HG02763 (cell line): ENCODE results near the gene TET3.
A peak's percentile ranks its signal among the peaks of the same experiment; 100 is the strongest.

Experiments used
- ATAC-seq: cut with Tn5 transposase; IDR thresholded peaks from one replicate; pipeline ENCODE4 v1.9.1; 2021; ENCODE audit warnings: mild to moderate bottlenecking, moderate library complexity; ENCODE audit not compliant: unreplicated experiment

TET3 gene

DNA sequence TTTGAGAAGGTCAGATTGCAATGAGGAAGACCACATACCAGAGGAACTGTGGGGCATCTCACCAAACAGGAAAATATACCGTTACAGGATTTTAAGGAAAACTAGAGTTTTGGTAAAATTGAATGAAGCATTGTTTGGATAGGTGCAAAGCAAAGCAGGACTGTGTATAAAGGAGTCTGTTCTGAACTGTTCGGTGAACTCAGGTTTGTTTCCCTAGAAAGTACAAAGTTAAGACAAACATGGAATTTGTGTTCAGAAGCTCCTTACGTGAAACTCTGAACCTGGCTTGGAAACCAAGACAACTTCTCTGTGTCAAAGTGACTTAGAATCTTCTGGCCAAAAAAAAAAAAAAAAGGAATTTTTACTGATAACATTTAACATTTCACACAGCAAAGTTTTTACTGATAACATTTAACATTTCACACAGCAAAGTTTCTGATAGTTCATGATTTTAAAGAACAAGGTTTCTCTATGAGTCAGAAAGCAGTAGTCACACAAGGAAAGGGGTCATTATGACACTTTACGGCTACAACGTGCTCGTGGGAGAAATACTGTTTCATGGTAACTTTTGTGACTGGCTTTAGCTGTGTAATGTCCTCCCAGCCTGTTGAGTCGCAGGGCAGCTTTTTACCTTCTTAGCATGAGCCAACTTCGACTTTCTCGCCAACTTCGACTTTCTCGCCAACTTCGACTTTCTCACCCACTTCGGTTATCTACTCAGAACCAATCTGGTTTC is 21.2 kb upstream of the TET3 start:
- peak; percentile 54 for ATAC-seq

DNA sequence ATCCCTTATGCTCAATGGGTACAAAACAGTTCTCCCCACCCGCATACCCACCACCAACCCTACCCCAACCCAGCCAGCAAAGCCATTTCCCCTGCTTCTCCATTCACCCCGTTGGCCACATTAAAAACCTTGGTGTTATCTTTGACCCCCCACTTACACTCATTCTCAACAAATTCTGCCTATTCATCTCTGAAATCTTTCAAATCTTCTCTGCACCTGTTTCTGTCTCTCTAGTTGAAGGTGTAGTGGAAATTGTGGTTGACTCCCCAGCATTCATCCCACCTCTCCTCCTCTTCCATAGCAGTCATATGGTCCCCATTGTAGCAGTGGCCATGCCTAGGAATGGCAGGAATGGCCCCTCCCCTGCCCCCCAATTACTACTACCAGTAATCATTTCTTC is 20.5 kb upstream of the TET3 start:
- ATAC-seq: no peak

DNA sequence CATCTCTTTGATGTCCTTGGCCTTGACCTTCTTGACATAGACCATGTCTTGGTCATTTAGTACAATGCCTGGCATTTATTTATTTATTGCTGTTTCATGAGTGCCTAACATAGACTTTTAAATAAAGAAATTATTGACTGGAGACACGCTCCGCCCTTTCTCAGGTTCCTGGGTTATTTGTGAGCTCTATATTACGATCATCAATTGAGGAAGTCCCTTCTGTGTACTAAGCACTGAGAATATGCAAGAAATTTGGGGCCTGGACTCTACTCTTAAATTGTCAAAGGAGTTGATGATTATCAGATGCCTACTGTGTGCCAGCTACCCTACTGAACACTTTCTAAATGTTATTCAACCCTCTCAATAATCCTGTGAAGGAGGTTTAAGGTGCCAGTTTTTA is 19.7 kb upstream of the TET3 start:
- no peak for ATAC-seq

DNA sequence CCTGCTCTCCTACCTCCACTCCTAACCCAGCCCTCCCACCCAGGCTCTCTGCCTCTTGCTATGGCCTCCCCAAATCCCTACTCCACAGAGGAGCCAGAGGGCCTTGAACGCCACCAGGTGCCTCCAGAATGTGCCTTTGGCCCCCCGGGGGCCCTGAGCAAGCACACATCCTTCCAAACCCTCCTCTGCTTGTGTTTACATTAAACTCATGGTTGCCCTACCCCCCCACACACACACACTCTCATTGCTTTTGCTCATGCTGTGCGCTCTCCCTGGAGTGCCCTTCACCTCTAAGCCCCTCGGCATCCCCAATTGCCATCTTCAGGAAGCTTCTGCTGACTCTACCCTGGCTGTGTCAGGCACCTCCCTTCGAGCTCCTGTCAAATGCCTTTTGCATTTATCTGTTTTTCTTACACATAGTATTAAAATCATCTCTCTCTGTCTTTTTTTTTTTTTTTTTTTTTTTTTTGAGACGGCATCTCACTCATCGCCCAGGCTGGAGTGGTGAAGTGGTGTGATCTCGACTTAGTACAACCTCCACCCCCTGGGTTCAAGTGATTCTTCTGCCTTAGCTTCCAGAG is 16.3 kb upstream of the TET3 start:
- no peak for ATAC-seq

DNA sequence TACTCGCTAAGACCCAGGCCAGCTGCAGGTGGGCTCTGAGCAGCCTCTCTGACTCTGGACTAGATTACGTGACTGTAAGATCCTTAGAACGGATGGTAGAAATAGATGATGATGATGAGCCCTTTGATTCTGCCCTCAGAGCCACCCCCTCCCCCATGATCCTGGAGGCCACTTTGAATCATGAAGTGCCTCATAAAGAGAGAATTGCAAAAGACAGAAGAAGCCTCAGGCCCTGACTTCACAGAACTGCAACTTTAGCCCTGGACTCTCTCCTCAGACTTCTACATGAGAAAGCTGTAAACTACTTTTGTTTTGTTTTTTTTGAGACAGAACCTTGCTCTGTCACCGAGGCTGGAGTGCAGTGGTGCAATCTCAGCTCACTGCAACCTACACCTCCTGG is 15.4 kb upstream of the TET3 start:
- no peak for ATAC-seq

DNA sequence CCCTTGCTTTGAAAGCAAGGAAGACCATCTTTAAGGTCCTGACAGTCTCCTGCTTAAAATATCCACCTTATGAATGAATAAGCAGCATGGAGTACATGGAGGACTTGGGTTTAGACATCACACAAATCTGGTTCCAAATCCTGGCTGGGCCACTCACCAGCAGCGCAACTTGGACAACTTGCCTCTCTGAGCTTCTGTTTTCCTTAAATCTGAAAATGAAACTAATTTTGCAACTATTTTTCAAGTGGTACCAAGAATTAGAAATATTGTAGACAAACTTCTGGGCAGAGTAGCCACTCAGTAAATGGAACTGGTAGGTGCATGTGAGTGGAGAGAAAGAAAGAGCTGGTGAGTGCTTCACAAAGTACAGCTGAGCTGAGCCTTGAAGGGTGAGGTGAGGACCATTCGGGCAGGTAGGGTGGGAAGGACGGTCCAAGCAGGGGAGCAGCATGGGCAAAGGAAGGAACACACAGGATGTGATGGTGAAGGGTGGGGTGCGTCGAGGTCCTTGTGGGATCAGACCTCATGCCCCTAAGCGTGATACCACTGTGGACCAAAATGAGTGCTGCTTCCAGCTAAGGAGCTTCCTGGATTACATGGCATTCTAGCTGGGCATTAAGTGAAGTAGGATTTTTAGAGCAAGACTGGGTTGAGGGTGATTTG is 14.4 kb upstream of the TET3 start:
- no peak for ATAC-seq

DNA sequence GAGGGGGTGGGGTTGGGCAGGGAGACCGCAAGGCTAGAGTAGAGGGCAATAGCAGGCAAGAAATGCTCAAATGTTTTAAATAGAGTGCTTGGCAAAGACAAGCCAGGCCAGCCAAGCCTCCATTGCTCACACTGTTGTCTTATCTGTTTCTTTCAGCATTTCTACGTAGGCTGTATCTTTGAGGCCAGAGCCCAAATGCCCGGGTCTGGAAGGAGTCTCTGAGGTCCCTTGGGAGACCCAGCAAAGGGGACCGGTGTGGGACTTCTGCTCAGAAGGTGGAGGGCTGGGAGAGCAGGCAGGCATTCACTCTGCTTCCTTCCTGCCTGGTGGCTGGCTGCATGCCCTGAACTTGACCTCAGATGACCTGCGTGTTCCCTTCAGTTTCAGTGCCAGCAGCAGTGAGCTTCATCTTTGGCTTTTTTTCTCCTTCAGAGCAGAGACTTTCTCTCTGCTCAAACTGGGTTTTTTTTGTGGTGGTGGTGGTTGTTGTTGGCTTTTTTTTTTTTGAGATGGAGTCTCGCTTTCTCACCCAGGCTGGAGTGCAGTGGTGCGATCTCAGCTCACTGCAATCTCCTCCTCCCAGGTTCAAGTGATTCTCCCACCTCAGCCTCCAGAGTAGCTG is 13.7 kb upstream of the TET3 start:
- peak; percentile 83 for ATAC-seq

DNA sequence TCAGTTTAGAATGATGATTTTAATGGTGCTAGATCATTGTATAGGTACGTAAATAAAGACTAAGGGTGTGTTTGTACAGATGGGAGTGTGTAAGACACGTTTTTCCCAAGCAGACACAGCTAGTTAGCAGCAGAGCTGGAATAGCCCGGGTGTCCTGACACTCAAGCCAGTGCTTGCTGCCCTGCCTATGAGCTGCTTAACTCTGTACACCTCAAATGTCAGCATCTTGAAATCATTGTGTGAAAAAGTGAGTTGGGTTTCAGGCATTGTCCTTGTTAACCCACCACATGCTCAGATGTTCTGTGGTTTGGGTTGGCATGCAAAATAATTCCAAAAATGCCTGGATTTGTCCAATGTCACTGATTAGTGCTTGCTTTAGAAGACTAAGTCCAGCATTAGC is 13.0 kb upstream of the TET3 start:
- ATAC-seq: no peak

DNA sequence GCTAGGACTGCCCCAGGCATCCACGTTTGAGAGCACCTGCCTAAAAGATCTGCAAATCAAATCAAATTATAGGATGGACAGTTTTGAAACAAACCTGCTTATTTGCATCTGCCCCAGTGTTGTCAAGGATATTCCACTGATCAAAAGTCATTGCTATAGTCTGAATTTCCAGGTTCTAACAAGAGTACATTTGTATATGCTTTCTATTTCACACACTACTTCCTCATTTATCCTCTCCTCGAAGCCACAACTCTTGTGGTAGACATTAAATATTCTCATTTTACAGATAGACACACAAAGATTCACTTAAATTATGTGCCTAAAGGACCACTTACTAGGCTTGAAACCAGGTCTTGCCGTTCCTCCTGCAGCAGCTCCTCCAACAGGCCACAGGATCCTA is 11.9 kb upstream of the TET3 start:
- no peak for ATAC-seq

DNA sequence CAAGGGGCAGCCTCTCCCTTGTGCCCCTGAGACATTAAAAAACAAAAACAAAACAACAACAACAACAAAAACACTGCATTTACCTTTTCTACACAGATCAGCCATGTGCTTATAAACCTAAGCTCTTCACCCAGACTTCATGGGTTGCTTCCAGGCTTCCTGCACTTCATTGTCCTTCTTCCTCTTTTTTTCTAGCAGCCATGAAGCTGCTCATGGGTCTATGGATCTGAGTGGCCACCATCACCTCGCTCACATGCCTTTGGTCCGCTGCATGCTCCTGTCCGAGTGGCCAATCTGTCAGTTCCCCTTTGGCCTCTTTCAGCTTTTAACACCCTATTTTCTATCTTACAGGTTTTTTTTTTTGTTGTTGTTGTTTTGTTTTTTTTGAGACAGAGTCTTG is 9.0 kb upstream of the TET3 start:
- ATAC-seq: no peak

DNA sequence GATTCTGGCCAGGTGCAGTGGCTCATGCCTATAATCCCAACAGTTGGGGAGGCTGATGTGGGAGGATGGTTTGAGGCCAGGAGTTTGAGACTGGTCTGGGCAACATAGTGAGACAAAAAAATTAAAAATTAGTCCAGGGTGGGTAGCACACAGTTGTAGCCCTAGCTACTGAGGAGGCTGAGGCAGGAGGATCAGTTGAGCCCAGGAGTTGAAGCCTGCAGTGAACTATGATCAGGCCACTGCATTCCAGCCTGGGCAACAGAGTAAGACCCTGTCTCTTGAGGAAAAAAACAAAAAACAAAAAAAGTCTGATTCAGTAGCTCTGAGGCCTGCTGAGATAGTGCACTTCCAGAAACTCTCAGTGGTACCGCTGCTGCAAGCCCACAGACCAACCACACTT is 7.9 kb upstream of the TET3 start:
- no peak for ATAC-seq

DNA sequence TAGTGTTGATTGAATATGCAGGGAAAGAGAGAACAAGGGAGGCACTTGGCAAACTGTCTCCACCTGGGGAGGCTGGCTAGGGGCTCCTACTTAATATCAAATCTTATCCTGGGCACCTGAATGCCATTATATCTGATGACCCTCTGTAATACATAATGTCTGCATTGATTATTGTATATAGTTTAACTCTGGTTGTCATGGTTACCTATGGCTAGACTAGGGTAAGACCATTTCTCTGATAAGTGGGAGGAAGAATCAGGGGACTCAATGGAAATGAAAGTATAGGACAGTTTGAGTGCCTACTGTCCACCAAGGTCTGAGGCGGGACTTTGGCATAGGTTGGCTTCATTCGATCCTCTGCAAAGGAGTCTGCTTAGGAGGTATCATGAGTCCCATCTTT is 7.2 kb upstream of the TET3 start:
- ATAC-seq: no peak

DNA sequence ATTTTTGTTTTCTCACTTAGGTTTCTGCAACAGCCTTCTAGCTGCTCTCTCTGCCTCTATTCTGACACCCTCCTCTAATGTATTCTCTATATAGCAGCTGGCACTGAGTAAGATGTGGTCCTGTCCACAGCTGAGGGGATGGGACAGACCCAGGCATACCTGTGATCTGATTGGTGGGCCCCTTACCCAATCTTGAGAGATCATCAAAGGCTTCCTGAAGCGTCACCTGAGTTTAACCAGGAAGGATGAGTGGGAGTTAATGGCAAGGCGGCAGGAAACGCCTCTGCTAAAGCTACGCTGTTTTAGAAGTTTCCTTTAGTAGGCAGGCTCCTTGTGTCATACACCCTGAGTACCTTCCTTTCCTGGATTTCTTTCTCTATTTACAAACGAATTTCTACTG is 5.7 kb upstream of the TET3 start:
- ATAC-seq: no peak

DNA sequence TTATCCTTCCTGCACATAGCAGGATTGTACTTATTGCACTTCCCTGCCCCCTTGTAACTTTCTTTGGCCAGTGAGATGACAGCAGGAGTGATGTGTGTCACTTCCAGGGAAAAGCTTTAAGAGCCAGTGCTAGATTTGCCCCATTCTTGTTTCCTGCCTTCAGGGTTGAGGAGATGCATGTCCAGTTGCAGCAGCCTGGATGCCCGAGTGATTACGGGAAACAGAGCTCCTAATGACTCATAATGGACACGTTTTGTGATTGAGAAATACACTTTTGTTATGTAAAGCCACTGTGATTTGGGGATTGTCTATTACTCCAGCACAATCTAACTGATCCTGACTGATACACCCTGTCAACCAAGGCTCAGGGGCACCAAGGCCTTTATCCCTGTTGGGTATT is 5.0 kb upstream of the TET3 start:
- ATAC-seq: no peak

DNA sequence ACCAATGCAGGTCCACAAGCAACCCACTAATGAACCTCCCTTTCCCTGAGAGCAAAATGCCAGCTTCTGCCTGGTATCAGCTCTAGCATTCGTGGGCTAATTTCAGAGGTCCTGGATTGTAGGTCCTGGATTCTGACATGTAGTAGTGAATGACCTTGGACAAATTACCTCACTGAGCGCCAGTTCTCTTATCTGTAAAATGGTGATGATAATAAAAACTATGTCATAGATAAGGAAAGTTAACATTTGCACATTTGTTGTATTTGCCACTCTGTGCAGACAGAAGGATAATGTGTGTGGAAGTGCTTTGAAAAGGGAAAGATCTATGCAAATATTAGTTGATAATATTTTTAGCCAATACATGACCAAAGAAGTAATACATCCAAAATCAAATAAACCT is 4.1 kb upstream of the TET3 start:
- ATAC-seq: no peak

DNA sequence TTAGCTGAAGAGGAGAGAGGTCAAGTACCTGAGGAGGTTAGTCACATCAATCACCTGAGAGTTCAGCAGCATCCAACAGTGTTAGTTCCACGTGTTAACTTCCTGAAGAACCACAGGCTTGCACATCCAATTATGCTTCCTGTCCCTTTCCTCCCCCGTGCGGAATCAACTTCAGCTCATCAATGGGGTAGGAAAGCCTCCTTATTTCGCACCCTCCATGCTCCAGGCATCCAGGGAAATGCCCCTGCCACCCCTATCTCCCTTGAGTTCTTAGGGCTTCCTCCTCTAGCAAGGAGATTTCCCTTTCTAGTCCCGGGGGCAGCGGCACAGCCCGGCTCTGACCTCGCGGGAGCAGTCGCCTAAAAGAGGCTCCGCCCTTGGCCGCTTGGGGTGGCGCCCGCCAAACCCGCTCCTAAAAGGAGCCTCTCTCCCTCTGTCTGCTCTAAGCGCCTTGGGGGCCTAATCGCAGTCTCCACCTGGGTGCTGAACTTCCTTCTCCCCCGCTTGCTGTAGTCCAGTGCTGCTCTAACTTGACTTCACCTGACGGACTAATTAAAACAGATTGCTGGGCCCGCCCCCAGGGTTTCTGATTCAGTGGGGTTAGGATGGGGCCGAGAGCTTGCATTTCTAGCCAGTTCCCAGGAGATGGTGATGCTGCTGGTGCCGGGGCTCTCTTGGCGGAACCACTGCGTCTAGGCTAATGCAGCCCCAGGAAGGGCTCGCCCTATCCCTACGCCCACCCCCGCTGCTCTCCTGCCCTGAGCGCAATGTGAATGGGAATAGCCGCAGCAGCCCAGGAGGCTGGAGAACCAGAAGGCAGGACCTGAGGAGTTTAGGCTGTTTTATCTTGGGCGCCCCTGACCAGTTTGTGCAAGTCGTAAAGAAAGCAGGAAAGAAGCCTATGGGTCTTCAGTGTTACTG is 3.4 kb upstream of the TET3 start:
- no peak for ATAC-seq

DNA sequence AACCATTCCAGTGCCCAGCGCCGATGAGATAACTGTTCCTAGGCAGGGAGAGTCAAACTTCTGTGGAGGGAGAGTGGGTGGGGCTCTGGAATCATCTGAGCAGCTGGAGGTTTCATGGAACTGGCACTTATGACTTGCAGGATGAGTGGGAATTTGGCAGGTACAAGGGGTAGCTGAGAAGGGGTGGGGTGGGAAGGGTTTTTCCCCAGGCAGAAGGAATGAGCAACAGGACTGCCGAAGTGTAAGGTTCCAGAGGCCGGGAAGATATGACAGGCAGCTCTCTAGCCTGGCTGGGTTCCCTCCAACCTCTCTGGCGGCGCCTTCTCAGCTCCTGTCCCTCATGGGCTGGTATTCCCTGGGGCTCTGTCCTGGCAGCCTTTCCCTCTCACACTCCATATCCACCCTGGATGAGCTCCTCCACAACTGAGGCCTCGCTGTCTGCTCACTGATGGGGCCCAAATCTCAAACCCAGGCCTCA is 2.5 kb upstream of the TET3 start:
- ATAC-seq: no peak

DNA sequence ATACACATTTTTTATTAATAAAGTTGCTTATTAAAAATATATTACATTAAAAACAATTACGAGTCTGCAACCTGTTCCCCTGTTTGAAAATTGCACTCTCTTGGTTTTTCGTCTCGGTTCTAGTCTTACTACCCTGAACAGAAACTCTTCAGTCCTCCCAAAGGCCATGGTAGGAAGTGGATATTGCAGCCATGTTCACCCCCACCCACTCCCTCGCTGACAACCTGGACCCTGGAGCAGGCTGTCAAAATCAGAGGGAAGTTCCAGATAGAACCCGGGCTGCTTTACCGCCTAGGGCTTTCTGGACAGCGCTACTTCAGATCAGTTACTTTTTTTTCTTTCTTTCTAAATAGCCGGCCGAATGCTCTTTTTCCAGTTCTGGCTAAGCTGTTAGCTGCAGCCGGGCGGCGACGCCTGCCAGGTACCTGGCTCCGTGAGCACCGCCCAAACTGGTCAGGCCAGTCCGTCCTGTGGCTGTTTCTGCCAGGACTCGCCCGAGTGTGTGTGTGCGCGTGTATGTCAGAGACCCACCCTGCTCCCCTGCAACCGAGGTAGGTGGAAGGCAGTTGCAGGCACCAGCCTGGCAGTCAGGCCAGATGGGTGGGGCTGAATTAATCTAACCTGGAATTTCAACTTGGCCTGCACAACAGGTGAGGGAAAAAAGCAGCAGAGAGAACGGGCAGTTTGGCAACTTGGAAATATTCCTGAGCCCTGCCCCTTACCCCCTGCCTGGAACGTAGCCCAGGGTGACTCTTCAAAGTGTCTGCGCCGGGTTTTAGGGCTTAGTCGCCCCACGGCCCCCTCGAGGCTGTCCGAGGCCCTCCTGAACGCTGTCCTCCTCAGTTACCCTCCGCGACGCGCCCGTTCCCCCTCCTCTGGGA is 1.1 kb upstream of the TET3 start:
- ATAC-seq: no peak

DNA sequence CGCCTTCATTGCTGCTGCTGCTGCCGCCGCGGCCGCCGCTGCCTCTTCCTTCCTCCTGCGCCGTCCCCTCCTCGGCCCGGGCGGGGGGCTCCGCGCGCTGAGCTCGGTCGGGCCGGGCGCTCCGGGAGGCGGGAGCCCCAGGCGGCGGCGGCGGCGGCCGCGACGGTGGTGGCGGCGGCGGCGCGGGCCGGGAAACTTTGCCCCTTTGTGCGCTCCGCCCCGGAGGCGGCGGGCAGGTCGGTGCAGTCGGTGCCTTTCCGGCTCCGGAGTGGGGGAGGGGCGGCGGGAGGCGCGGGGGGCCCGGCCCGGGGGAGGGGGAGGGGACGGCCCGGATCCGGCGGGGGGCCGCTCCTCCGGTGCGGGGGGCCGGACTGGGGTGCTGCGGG is 205 bp downstream of the TET3 start:
- peak; percentile 17 for ATAC-seq
